Activated CD4-positive, alpha-beta T cell treated with anti-CD3 and anti-CD28 coated beads, Interleukin-2, amount 50 U/mL, for 16 hours (primary cell): ENCODE measurements around the gene SLC28A3.

Experiments
- DNase-seq: peaks from one replicate; pipeline ENCODE4 v3.0.0-alpha.2; 2020

Gene SLC28A3

DNA sequence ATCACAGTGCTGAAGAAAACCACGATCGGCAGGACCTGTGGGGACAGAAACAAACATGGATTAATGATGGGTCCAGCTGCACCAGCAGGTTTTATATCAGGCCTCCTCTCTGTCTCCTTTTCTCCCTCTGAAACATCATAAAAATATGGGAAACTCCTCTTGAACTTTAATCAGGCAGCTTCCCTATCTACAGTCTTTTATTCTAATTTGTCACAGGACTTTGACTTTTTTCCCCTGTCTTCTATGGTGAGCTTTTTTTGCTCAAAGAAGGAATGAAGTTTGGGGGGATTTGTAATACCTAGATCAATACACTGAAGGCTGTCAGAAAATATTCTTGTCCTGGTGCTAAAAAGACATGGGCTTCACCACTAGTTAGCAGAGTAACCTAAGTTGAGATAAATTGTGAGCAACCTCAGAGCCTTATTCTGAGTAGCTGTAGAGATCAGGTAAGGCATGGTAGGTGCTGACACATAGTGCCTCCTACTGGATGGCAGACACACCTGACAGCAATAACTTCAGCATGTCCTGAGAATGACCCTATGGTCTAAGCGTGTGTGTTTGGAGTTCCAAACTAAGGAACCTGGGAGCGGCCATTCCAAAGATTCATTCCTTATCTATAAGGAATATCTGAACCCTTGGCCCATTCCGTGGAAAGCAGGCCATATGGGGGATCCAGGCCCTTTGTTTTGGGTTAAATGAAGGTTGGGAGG, 46.2 kb downstream of the SLC28A3 start:
- peak; percentile 39 for DNase-seq

DNA sequence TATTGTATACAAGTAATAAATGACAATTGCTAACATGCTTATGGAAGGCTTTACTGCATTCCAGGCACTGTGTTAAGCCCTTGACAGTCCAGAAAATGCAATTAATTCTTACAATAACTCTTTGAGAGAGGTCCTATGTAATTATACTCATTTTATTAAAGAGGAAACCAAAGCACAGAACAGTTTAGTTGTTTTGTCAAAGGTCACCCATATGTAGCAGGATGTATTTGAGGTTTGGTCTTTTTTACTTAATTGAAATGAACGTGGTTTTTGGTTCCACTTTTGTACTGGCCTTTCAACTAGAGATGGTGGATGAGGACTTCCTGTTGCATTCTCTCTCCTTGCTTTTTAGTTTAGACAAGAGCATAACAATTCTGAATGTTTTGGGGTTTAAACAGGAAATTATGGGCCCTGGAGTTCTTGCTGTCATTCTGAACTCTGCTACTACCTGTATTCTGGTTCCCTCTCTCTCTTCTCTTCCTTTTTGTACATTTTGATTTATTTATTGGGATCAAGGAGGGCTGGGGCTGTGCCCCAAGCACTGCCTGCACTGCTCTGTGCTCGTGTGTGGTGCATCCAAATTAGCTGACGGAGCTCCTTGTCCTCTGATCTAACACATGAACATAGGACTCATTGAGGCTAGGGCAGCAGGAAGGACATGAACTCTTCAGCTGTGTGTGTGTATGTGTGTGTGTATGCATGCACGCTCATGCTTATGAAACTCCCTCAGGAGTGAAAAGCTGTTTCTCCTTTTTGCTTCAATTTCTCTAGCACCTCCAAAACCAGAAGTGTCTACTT, 47.4 kb downstream of the SLC28A3 start:
- DNase-seq: peak; percentile 41

DNA sequence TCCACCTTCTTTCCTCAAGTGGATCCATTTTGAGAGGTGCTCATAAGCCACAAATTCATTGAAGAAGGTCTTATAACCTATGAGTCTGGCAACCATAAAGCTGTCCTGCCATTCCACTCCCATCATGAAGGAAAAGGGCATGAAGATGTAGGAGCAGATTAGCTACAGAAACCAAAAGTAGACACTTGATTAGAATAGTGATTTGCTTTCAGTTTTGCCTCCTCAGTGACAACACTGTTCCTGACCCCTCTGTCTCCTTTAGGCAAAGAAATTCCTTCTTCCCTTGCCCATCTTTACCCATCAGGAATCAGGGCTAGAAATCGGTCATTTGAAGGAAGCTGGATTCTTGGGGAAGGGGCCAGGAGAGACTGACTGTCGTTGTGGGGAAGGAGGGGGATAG, 55.2 kb downstream of the SLC28A3 start:
- DNase-seq: no peak

DNA sequence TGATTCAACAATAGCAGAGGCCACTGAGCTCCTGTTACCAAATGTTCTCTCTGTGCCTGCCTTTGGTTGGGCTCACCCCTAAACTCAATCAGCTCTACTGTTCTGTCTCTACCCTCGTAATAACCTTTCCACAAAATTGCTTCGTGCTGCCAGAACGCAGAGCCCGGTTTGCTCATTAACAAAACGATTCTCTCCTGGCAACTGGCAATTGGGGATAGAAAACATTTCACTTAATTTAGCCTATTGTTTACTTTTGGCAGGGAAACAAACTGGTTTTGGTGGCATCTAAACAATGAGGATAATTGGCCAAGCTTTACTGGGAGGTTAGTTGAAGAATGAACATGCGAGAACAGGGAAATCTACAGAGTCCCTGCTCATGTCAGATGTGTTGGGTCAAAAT, 56.6 kb downstream of the SLC28A3 start:
- DNase-seq: no peak

DNA sequence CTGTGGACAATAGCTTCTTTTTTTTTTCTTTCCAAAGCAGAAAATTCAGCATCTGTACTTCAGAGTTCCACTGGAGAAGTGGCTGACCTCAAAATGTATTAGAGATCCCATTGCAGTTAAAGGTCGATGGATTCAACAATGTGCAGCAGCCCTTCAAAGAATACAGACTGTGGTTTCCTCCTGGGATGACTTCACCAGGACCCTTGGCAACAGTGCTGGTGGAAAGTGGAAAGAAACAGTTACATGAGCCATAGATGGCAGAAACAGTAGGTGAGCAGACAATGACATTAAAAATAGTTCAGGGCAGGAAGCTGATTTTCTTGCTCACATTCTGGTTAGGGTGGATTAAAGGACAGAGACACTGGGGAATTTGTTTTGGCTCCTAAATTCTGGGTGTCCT, 62.4 kb downstream of the SLC28A3 start:
- no peak for DNase-seq

DNA sequence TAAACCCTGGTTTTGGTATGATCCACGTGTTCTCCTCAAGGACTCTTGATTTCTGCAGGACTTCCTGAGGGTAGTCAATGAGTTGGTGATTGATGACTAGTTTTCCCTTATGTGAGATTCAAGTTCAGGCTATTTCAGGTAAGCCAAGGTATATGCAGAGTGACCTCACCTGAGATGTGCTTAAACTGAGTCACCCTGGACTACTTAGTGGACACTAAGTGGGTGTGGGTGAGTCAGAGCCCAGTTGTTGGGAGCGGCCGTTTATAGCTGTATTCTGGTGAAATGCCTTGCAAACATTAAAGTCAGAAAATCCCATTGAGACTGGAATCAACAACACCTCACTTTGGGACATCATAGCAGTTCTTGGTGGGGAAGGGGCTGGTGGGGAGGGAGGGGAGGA, 62.9 kb downstream of the SLC28A3 start:
- no peak for DNase-seq

DNA sequence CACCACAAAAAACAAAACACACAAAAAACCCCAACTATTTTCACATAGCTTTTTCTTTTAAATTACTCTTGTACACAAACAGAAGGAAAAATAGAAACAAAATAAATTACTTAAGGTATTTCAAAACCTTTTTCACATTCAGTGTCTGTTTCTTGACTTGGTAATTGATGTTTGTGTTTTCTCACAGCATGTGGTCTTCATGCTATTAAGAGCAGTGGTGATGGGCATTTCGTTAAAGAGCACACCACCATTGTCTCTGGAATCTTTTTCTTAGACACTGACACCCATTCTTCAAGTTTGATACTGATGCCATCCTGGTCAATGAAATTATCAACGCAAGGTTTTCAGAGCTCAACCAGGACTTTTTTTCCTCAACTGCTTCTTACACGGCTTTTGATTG, 63.8 kb downstream of the SLC28A3 start:
- no peak for DNase-seq

DNA sequence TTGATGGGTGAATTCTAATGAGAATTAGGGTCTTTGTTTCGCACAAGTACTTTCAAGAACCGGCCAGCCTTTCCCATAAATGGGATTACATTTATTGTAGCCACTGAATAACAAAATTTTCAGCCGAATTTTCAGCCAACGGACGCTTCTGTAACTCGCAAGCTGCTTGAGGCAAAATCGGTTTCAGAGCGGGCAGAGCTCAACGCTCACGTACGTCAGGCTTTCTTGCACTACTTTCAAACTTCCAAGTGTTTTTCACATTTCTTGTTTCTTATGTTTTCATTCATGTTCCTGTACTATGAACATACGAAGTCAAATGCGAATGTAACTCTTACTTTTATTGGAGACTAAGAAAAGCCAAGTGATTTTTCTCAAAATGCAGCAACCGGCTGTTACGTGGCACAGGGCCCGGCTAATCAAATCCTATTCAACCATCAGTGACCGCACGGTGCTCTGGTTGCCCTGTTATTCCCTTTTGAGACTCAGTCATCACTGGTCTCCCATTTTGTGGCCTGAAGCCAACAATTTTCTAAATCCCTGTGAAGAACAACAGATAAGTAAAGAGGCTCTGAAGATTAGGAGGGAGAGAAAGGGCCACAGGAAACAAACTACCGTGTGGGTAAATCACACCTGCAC, 68.5 kb downstream of the SLC28A3 start:
- DNase-seq: no peak

DNA sequence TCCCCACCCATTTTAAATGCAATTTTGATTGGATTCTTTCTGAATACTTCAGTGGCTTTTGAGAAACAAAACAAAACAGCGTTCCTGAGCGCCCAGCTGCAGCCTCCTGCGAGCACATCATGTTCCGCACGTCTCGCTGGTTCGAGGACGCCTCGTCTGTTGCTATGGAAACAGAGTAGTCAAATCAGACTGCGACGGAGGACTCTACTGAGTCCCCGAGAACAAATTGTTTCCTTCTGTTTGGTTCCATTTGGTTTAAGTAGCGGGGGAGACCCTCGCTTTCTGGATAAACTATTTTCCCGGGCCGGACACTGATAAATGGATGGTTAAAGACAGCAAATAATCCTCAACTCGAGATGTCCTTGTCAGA, 69.0 kb downstream of the SLC28A3 start:
- DNase-seq: peak; percentile 55

DNA sequence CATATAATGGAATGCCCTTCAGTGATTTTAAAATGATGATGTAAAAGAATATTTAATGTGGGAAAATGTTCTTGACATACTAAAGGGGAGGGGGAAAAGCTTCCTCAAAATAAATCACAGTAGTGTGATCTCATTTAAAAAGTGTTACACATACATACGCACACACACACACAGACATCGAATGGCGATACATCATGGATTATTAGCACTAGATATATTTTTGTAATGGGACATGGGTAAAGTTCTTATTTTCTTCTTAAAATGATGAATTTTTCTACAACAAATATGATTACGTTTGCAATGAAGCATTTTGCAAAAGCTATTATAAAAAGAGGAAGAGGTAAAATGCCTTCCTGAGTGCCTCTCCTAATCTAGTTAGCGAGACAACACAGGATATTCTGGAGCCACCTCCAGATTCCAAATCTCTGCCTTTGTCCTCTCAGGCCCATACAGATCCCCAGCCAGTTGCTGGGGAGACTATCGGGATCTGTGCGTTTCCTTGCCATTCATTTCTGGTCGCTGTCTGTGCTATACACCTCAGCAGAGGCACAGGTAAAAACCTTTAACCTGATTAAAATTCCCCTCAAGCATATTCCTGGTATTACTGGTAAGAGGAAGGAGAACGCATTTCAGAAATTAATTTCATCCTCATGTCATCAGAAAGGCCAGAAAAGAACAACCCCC, 69.6 kb downstream of the SLC28A3 start:
- no peak for DNase-seq

DNA sequence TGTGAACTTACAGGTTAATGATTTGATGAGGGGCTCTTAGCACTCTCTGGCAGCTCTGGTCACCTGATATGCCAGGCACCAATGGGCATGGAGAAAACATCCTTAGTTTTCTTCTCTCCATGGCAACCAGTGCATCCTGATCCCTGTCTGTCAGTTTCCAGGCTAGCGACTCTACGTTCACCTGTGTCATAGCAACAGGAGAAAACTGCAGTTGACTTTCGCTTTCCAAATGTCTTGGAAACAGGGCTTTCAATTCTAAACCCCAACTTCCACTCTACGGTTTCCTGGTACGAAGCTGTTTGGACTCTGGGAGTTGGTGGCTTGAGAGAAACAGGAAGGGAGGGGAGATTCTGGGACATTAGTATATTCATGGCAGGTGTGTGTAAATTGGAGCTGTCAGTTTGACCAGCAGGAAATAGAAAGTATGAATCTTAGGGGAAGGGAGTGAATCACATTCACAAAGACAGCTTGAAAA, 74.4 kb downstream of the SLC28A3 start:
- DNase-seq: peak; percentile 40

DNA sequence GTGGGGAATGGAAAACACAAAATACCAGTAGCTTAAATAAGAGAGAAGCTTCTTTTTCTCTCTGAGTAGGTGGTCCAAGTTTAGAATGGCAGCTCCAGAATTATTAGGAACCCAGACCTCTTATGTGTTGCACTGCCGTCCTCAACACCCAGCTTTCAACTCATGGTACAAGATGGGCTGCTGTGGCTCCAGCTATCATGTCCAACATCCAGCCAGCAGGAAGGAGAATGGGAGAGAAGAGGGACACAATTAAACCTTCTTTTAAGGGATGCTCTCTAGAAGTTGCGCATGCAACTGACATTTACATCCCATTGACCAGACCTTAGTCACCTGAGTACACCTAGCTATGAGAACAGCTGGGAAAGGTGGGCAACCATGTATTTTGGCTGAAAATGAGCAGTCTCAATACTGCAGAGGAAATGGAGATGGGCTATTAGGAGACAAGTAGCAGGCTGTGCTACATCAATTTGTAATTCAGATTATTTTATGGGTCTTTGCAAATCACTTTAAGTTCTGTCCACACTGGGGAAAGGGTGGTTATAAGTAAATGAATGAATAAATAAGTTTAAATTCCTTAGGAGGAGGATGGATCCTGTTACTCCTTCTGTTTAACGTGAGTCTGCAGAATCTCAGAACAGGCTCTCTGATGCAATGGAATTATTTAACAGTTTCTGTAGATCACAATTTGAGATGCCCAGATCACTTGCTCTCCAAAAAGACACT, 76.1 kb downstream of the SLC28A3 start:
- no peak for DNase-seq

DNA sequence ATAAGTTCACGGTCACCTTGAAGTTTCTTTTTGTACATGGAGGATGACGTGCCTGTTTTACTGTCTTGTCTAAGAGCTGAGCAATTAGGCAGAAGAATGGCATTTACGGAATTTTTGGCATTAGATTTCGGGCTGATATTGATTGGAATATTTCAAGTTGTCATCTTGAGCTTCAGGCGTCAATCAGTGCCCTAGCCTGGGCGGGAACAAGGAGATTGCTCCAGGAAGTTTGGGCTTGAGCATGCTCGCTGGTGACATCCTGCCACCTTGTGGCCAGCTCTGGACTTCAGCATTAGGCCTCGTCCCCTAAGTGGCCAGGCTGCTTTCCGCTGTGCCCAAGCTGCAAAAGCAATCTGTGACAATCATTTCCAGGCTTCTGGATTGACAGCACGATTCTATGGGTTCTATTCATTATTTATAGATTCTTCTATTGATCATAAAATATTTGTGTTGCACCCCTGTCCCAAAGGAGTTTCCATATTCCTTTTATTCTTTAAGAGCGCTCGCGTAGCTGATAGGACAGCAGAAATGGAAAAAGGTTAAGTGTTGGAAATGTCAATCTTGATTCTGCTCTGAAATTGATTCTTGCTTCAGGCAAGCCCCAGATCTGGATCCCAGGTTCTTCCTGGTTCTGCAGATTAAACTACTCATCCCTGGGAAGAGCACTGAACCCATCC, 79.3 kb downstream of the SLC28A3 start:
- peak; percentile 51 for DNase-seq

DNA sequence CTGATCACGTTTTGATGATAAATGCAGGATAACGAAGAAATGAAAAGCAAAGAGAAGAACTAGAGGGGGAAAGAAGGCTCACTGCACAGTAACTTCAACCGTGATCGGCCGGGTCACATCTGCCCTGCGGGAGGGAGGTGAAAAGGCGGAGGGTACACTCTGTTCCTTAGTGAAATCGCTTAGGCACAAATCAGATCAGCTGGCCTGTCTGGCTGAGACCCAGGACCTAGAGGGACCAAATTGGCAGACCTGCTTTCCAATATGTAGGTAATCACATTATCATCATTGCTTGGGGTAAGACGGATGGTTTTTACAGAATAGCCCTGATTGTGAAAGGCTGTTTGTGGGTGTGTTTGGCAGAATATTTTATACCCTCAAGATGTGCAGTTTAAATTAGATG, 82.2 kb downstream of the SLC28A3 start:
- no peak for DNase-seq

DNA sequence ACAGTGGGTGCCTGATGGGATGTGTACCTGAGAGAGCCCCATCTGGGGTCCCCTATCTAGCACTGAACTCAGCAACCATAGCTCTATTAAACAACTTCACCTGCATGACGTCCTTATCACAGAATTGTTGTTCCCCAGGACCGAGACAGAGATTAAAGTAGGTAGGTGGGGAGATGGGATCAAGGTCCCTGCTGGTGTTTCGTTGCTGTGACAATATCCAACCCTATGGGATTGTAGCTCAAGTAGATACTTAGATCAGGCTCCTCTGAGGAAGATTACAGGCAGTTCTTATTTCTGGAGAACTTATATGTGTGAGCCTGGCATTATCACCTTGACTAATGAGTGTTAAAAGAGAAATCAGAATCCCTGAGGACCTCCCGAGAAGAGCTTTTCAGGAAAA, 84.9 kb downstream of the SLC28A3 start:
- no peak for DNase-seq

DNA sequence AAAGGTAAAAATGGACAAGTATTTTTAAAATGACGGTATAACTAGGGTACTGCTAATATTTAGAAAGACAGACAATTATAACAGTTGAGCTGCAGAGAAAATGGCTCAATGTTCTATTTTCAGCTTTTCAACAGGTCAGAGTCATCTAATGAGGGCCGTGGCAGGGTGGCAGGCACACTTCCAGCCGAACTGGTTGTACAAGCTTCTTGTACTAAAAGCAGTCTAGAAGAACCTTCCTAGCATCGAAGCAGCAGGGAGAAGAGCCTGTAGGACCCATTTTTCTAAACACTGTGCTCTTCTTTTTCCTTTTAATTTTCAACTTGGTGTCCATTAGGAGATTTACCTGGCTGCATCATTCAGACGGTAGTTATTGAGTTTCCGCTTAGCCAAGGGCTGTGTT, 85.6 kb downstream of the SLC28A3 start:
- DNase-seq: no peak

DNA sequence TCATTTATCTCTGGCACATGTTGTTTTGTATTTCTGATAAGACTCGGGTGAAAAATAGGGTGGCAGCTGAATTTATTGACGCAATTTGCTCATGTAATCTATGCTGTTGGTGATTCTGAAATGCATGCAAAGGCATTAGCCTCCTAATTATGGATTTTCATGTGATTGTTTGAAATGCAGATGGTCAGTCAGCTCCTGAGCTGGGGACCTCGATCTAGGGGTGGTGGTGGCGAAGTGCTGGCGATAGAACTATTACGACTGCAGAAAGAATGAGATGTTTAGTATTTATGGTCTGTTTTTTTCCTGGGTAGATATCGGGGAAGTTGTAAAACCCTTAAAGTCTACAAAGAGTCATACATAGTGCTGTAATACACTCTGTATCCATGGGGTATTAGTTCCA, 88.6 kb downstream of the SLC28A3 start:
- DNase-seq: no peak

DNA sequence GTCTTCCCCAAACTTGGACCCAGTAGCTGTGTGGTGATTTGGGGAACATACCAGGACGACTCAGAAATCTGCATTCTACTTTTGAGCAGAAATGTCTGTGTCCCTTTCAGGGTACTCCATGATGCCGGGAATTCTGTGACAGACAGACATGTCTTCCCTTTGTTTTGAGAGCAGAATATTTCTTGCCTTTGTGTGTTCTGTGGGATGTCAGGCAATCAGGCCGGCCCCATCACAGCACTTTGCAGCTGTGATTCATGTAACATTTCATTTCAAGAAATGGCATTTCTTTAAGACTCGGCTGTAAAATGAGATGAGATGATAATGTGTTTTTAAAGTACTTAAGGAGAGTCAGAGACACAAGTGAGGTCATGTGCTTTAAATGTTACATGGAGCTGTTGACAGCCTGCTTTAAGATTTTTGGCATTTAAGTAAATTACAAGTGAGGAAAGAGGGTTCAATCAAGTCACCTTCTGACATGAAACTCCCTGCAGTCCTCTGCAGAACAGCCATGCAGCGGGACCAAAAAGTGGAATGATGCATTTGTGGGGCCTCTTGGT, 98.7 kb downstream of the SLC28A3 start:
- no peak for DNase-seq

DNA sequence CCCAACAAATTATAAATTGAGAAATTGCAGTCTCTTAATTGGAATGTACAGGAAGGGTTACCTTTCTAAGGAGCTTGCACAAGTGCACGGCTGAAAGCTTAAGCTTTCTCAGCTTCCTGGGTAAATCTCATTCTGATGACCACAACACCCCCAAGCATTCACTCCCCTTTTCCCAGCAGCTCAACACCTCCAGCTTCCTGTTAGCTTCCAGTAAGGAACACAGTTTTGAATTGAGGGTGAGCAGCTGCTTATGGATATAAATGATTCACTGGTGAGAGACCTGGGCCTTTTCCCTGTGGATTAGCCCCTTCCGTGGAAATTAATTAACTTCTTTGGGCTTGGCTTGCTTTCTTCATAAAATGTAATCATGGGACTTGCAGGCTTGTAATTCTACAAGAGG, 101.2 kb downstream of the SLC28A3 start:
- no peak for DNase-seq

DNA sequence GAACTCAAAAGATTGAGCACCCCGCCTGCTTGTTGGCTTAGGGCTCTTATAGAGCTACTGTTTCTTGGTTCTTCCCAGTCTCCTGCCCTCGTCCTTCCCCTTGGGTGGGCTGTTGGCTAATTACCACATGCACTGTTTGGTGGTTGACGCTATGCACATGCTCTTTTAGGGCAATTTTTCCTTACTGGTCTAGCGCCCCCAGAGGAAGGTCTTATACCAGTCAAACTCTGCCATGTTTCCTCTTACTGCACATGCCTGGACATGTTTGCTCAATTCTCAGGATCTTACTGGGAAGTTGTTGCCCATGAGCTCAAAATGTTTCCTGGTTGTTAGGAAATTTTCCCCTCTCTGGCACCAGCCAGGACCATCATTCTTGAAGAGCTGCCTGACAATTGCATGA, 101.9 kb downstream of the SLC28A3 start:
- DNase-seq: no peak

DNA sequence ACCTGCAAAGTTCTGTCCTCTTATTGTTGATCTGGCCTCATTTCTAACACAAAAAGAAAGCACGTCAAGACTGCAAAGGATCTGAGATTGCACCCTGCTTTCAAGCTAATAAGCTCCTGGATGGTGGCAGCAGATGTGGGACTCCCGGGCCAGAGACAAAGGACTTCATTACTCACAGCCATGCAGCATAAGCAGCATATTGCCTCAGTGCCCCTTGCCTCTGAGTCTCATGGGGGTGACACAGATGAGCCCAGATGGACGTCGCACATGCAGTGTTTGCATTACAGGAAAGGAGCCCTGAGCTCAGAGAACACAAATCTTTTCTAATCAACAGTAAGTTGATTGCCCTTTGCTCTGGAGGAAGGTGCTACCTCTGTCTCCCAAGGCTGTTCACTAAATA, 105.0 kb downstream of the SLC28A3 start:
- no peak for DNase-seq
